Activated CD4-positive, alpha-beta T cell treated with anti-CD3 and anti-CD28 coated beads for 36 hours (primary cell): ENCODE measurements around the gene CHD6. TPM values are rescaled to one million over a fixed set of nuclear protein-coding genes. Genes with fewer than 3 reads are reported as not detected.
A peak's percentile ranks its signal among the peaks of the same experiment; 100 is the strongest.
"Not testable (repeated sequence)": the region's sequence is repeated elsewhere in the genome, so short reads cannot be mapped to it uniquely, and the experiment has no call there.

Source experiments
- ATAC-seq: fragments of 200-7000 bp; cut with Tn5 transposase; one replicate; pipeline ENCODE4 v1.10.0; 2021; ENCODE audit warnings: mild to moderate bottlenecking, moderate library complexity
- CTCF ChIA-PET: fragments of 350-600 bp; sonication (Branson Sonifier 250); formaldehyde crosslinking; loops from one replicate; lab custom pipeline; 2021; ENCODE audit warnings: antibody characterized with exemption; lab: Charles Lee
- POLR2A ChIA-PET: fragments of 350-600 bp; sonication (Branson Sonifier 250); formaldehyde crosslinking; loops from one replicate; lab custom pipeline; 2021; ENCODE audit warnings: antibody characterized with exemption, inconsistent platforms; lab: Charles Lee
- DNase-seq: peaks from one replicate; pipeline ENCODE4 v3.0.0-alpha.2; 2020
- H3K27ac Mint-ChIP-seq: one replicate; pipeline ENCODE4 v1.8.0; 2021; ENCODE audit warnings: mixed read lengths
- H3K27me3 Mint-ChIP-seq: one replicate; pipeline ENCODE4 v1.8.0; 2021; ENCODE audit warnings: mixed read lengths
- H3K36me3 Mint-ChIP-seq: one replicate; pipeline ENCODE4 v1.8.0; 2021; ENCODE audit warnings: low read depth, mixed read lengths
- H3K4me1 Mint-ChIP-seq: one replicate; pipeline ENCODE4 v1.8.0; 2021; ENCODE audit warnings: mixed read lengths
- H3K4me3 Mint-ChIP-seq: one replicate; pipeline ENCODE4 v1.8.0; 2021; ENCODE audit warnings: mild to moderate bottlenecking, moderate library complexity, mixed read lengths
- H3K9me3 Mint-ChIP-seq: one replicate; pipeline ENCODE4 v1.8.0; 2021; ENCODE audit warnings: low read depth, mixed read lengths
- intact Hi-C, 2 experiments: fragments of 100-400 bp; cut with DNase I in 1 of 2; cut with micrococcal nuclease in 1 of 2; formaldehyde crosslinking; loops; one replicate each; pipeline versions ENCODE4 v1.14.2 to v1.15.1; 2022 to 2024; cut with DNase I, micrococcal nuclease
- total RNA-seq, 2 experiments: library from RNA; stranded (reverse); gene quantifications; one replicate each; pipeline ENCODE4 v1.2.3, GENCODE V29; 2021

The CHD6 gene
- total RNA-seq, 2 experiments from 2014 or later: 30.2 to 34.0 TPM

DNA sequence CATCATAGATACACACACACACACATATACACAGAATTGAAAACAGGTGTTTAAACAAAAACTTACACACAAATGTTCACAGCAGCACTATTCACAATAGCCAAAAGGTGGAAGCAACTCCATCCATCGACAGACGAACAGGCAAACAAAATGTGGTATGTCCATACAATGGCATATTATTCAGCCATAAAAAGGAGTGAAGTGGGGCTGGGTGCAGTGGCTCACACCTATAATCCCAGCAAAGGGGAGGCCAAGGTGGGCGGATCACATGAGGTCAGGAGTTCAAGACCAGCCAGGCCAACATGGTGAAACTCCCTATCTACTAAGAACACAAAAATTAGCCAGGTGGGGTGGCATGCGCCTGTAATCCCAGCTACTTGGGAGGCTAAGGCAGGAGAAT is 80.3 kb downstream of the CHD6 start:
- ChIA-PET POLR2A (no interaction called here), CTCF (no interaction called here)
- no peak overlapping the region for H3K27ac Mint-ChIP-seq
- no peak overlapping the region for H3K4me3 Mint-ChIP-seq
- peaks cover 10% of the 10 kb centered on the region for H3K4me1 Mint-ChIP-seq
- H3K36me3 Mint-ChIP-seq: peaks cover 30% of the 10 kb centered on the region
- intact Hi-C loops: no loop called here
- H3K9me3 Mint-ChIP-seq: peaks cover 5% of the 10 kb centered on the region
- DNase-seq (no peak), ATAC-seq (no peak)
- no peaks in the 10 kb centered on the region for H3K27me3 Mint-ChIP-seq

- H3K27me3 Mint-ChIP-seq, H3K9me3 Mint-ChIP-seq, DNase-seq, H3K27ac Mint-ChIP-seq, POLR2A ChIA-PET, intact Hi-C loops, H3K4me3 Mint-ChIP-seq, ATAC-seq: not testable (repeated sequence)
- CTCF ChIA-PET: interaction anchor here (1.3 kb wide), 1 partner anchor 9 kb away, joined by 3 read pairs; no protein-coding TSS in a partner anchor
- peaks cover 10% of the 10 kb centered on the region for H3K4me1 Mint-ChIP-seq
- H3K36me3 Mint-ChIP-seq: peaks cover 32% of the 10 kb centered on the region
These were observed 82.6 kb downstream of the CHD6 start for GRCh38 chr20:41535551-41535950.

DNA sequence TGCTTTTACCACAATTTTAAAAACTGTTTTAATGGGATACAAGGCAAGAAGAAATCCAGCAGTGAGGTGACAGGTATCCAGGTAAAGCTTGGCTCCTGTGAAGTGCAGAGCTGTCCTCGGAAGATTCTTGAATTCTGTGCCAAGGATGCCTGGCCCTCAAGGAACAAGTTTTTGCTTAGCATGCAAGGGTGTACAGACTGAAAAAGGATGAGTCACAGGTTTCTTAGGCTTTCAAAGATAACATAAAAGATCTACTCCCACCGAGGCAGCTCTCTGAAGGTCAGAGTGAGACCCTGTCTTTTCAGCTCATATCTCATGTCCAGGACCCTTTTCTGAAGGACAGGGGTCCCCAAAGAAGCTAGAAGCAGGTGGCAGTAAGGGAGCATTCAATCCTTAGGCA is 83.3 kb downstream of the CHD6 start:
- no peak overlapping the region for H3K27ac Mint-ChIP-seq
- H3K9me3 Mint-ChIP-seq: peaks cover 5% of the 10 kb centered on the region
- POLR2A ChIA-PET: no interaction called here
- DNase-seq (no peak), ATAC-seq (no peak)
- H3K27me3 Mint-ChIP-seq: no peaks in the 10 kb centered on the region
- intact Hi-C loops: no loop called here
- no peak overlapping the region for H3K4me3 Mint-ChIP-seq
- peaks cover 26% of the 10 kb centered on the region for H3K36me3 Mint-ChIP-seq
- CTCF ChIA-PET: interaction anchor here (0.6 to 1.3 kb wide), 2 partner anchors 8 to 10 kb away, joined by 3 read pairs; no protein-coding TSS in a partner anchor
- peaks cover 10% of the 10 kb centered on the region for H3K4me1 Mint-ChIP-seq

DNA sequence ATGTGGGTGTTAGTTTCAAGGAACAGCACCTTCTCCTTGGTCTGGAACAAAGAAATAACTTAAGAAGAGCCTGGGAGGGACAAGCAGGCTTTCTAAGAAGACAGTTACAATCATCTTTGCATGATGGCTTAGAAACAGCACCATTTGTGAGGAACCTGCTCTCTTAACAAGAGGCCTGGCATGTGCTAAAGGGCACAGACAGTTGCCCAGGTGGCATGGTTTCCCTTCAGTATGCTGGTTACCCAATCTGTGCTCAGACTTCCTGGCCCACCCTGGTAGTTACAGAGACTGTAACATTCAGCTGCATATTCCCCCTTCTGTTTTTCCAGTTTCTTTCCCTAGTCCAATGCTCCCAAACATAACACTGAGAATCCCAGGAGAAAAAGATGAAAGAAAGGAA is 84.0 kb downstream of the CHD6 start:
- peaks cover 4% of the 10 kb centered on the region for H3K9me3 Mint-ChIP-seq
- POLR2A ChIA-PET: no interaction called here
- peaks cover 13% of the 10 kb centered on the region for H3K4me1 Mint-ChIP-seq
- H3K4me3 Mint-ChIP-seq: no peak overlapping the region
- CTCF ChIA-PET: interaction anchor here (0.6 kb wide), 1 partner anchor 27 kb away, joined by 3 read pairs; no protein-coding TSS in a partner anchor
- intact Hi-C loops: no loop called here
- no peaks in the 10 kb centered on the region for H3K27me3 Mint-ChIP-seq
- H3K36me3 Mint-ChIP-seq: peaks cover 26% of the 10 kb centered on the region
- ATAC-seq: no peak
- H3K27ac Mint-ChIP-seq: no peak overlapping the region
- DNase-seq: no peak

GRCh38 chr20:41533537-41534136 is 84.5 kb downstream of the CHD6 start:
- no peak for ATAC-seq
- peaks cover 21% of the 10 kb centered on the region for H3K36me3 Mint-ChIP-seq
- no peak for DNase-seq
- intact Hi-C loops: no loop called here
- POLR2A ChIA-PET: no interaction called here
- no peak overlapping the region for H3K27ac Mint-ChIP-seq
- no peaks in the 10 kb centered on the region for H3K27me3 Mint-ChIP-seq
- H3K4me3 Mint-ChIP-seq: no peak overlapping the region
- CTCF ChIA-PET: interaction anchor here (0.6 kb wide), 1 partner anchor 27 kb away, joined by 3 read pairs; no protein-coding TSS in a partner anchor
- peaks cover 2% of the 10 kb centered on the region for H3K9me3 Mint-ChIP-seq
- peaks cover 13% of the 10 kb centered on the region for H3K4me1 Mint-ChIP-seq

DNA sequence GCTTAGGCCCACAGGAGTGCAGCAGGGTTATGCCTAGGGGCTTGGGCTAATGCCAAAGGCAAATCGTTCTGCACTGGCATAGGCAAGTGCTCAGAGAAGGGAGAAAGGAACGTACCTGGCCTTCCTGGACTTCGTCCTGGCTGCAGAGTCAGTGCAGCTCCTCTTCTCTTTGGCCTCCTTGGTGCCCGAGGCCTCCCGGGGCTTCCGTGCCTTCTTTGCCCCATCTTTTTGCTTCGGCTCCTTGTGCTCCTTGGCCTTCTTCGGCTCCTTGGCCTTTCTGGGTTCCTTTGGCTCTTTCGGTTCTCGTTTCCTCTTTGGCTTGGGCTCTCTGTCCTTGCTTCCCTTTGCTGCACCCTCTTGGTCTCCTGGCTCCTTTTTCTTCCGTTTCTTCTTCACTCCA is 85.2 kb downstream of the CHD6 start:
- Mint-ChIP-seq H3K27me3 (no peaks in the 10 kb centered on the region), H3K36me3 (peaks cover 20% of the 10 kb centered on the region), H3K9me3 (peaks cover 2% of the 10 kb centered on the region), H3K27ac (no peak overlapping the region), H3K4me3 (no peak overlapping the region), H3K4me1 (peaks cover 13% of the 10 kb centered on the region)
- ChIA-PET CTCF (no interaction called here), POLR2A (no interaction called here)
- no peak for ATAC-seq
- intact Hi-C loops: no loop called here
- no peak for DNase-seq

GRCh38 chr20:41531518-41532275 is 86.5 kb downstream of the CHD6 start:
- H3K9me3 Mint-ChIP-seq: no peaks in the 10 kb centered on the region
- intact Hi-C loops: no loop called here
- ChIA-PET POLR2A (no interaction called here), CTCF (no interaction called here)
- H3K27me3 Mint-ChIP-seq: no peaks in the 10 kb centered on the region
- H3K36me3 Mint-ChIP-seq: peaks cover 17% of the 10 kb centered on the region
- no peak overlapping the region for H3K27ac Mint-ChIP-seq
- H3K4me3 Mint-ChIP-seq: no peak overlapping the region
- DNase-seq (no peak), ATAC-seq (no peak)
- H3K4me1 Mint-ChIP-seq: peaks cover 19% of the 10 kb centered on the region

- Mint-ChIP-seq H3K9me3 (no peaks in the 10 kb centered on the region), H3K27ac (no peak overlapping the region), H3K36me3 (peaks cover 20% of the 10 kb centered on the region), H3K4me3 (no peak overlapping the region), H3K27me3 (no peaks in the 10 kb centered on the region), H3K4me1 (peaks cover 25% of the 10 kb centered on the region)
- intact Hi-C loops: no loop called here
- DNase-seq: no peak
- no peak for ATAC-seq
- POLR2A ChIA-PET: no interaction called here
- CTCF ChIA-PET: no interaction called here
These were observed 87.3 kb downstream of the CHD6 start for GRCh38 chr20:41530923-41531322.

DNA sequence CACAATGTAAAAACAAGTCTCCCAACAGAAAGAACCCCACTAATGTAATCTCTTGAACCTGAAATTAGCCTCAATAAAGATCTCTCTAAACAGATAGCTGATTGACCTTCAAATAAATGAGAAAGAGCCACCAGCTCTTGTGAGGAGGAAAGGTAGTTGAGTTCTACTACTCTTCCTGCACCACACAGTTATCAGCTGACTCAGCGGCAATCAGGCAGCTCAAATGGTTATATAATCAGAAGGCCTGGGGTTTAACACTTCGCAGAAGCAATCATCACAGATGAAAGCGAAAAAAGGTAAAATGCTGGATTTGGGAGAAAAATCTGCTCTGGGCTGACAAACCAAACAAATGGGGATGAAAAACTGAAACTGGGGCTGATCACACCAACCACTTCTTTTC is 91.8 kb downstream of the CHD6 start:
- ATAC-seq (no peak), DNase-seq (no peak)
- ChIA-PET CTCF (interaction anchor here (0.7 kb wide), 1 partner anchor 117 kb away, joined by 3 read pairs; no protein-coding TSS in a partner anchor), POLR2A (no interaction called here)
- Mint-ChIP-seq H3K9me3 (no peaks in the 10 kb centered on the region), H3K27me3 (no peaks in the 10 kb centered on the region), H3K4me1 (peaks cover 30% of the 10 kb centered on the region), H3K27ac (no peak overlapping the region), H3K36me3 (peaks cover 15% of the 10 kb centered on the region), H3K4me3 (no peak overlapping the region)
- intact Hi-C loops: no loop called here

DNA sequence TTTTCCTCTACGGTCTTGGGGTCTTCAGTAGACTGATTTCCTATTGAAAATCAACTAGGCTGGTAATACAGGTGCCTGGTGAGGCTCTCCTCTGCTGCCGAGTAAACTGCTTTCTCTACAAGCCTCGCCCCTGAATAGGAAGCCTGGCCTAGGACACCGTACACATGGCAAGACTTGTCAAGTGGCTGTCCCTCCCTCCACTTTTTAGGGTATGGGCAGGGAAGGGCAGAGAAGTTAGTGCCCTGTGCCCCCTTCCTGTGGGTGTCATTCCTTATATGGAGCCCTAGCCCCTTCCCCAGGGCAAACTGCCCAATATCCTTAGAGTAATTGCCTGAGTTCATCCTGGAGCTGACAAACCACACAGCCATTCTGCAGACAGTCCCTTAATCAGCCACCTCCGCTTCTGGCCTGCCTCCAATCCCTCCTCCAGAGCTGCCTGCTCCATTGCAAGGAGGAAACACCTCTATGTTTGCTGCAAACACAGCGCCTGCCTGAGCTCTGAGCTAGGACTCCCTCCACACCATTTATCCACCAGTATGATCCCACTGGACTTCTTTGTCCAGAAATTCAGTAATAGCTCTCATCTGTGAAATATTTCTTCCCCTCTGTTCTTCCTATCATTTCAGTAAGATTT is 93.1 kb downstream of the CHD6 start:
- Mint-ChIP-seq H3K9me3 (no peaks in the 10 kb centered on the region), H3K4me1 (peaks cover 30% of the 10 kb centered on the region), H3K27ac (peak overlapping the region; percentile 9), H3K36me3 (peaks cover 22% of the 10 kb centered on the region), H3K27me3 (no peaks in the 10 kb centered on the region), H3K4me3 (no peak overlapping the region)
- DNase-seq: no peak
- ATAC-seq: no peak
- ChIA-PET POLR2A (no interaction called here), CTCF (no interaction called here)
- intact Hi-C loops: no loop called here

- no peak overlapping the region for H3K27ac Mint-ChIP-seq
- DNase-seq: no peak
- ATAC-seq: no peak
- ChIA-PET CTCF (no interaction called here), POLR2A (no interaction called here)
- no peaks in the 10 kb centered on the region for H3K27me3 Mint-ChIP-seq
- H3K36me3 Mint-ChIP-seq: peaks cover 22% of the 10 kb centered on the region
- peaks cover 27% of the 10 kb centered on the region for H3K4me1 Mint-ChIP-seq
- H3K4me3 Mint-ChIP-seq: no peak overlapping the region
- intact Hi-C loops: no loop called here
- no peaks in the 10 kb centered on the region for H3K9me3 Mint-ChIP-seq
These were observed 94.3 kb downstream of the CHD6 start for GRCh38 chr20:41523857-41524256.
